SK-N-SH (cell line): ENCODE data around the gene ABCA7. TPM values are rescaled to one million over a fixed set of nuclear protein-coding genes. Genes with fewer than 3 reads are reported as not detected.

Experiments used
- CTCF ChIA-PET: fragments of 300-600, 350-600 bp; formaldehyde crosslinking; extraction: SDS; loops from one replicate; lab custom pipeline; 2021; lab: Yijun Ruan, JAX
- POLR2A ChIA-PET: fragments of 350-600 bp; sonication (Branson Sonifier 250); formaldehyde crosslinking; extraction: SDS; loops from one replicate; lab custom pipeline; 2020; ENCODE audit warnings: antibody characterized with exemption, inconsistent platforms; lab: Yijun Ruan, JAX
- DNase-seq: peaks from one replicate; pipeline ENCODE4 v3.0.0; 2012
- H2AFZ ChIP-seq: fragments of 200-600 bp; sonication (generic); 2 replicates; pipeline ENCODE4 v1.8.1; 2016; ENCODE audit warnings: antibody characterized with exemption, mild to moderate bottlenecking, low read depth
- H3F3A ChIP-seq: fragments of 200-600 bp; sonication (generic); replicated peaks from 2 replicates; pipeline ENCODE3; 2016; ENCODE audit warnings: antibody characterized with exemption, mild to moderate bottlenecking; ENCODE audit not compliant: insufficient read depth
- H3K27ac ChIP-seq, 2 experiments: fragments of 200-500 bp in 1 of 2; fragments of 200-600 bp in 1 of 2; sonication (Bioruptor generic) in 1 of 2; sonication (generic), shearing (Covaris generic) in 1 of 2; 2 replicates each; pipeline versions ENCODE4 v1.5.1 to v1.6.1; 2014 to 2016; ENCODE audit warnings: low read depth in 2 of 2, inconsistent platforms in 1 of 2, low read length in 1 of 2, mild to moderate bottlenecking in 1 of 2, mixed read lengths in 1 of 2
- H3K27me3 ChIP-seq: fragments of 200-600 bp; sonication (generic), shearing (Covaris generic); 2 replicates; pipeline ENCODE4 v1.6.1; 2016; ENCODE audit warnings: mixed run types; ENCODE audit not compliant: insufficient read depth
- H3K36me3 ChIP-seq, 2 experiments: fragments of 200-500 bp in 1 of 2; fragments of 200-600 bp in 1 of 2; sonication (Bioruptor generic) in 1 of 2; sonication (generic) in 1 of 2; replicated peaks in 1 of 2; 2 replicates each; pipeline versions ENCODE3 to v1.5.1; 2014 to 2016; ENCODE audit warnings: low read length in 1 of 2, mild to moderate bottlenecking in 1 of 2; ENCODE audit not compliant: insufficient read depth in 2 of 2, control insufficient read depth in 1 of 2
- H3K4me1 ChIP-seq, 2 experiments: fragments of 200-500 bp in 1 of 2; fragments of 200-600 bp in 1 of 2; sonication (Bioruptor generic) in 1 of 2; sonication (generic), shearing (Covaris generic) in 1 of 2; 2 replicates each; pipeline versions ENCODE4 v1.5.1 to v1.6.1; 2014 to 2016; ENCODE audit warnings: low read depth in 1 of 2, low read length in 1 of 2, mixed run types in 1 of 2; ENCODE audit not compliant: insufficient read depth in 2 of 2, control insufficient read depth in 1 of 2
- H3K4me2 ChIP-seq: fragments of 200-600 bp; sonication (generic), shearing (Covaris generic); 2 replicates; pipeline ENCODE4 v1.6.1; 2017; ENCODE audit warnings: mixed run types
- H3K4me3 ChIP-seq, 2 experiments: fragments of 200-500 bp in 1 of 2; fragments of 200-600 bp in 1 of 2; sonication (Bioruptor generic) in 1 of 2; sonication (generic), shearing (Covaris generic) in 1 of 2; 2 replicates each; pipeline versions ENCODE4 v1.5.1 to v1.8.1; 2014 to 2016; ENCODE audit warnings: low read depth in 2 of 2, inconsistent platforms in 1 of 2, low read length in 1 of 2, mild to moderate bottlenecking in 1 of 2, mixed read lengths in 1 of 2, moderate library complexity in 1 of 2
- H3K79me2 ChIP-seq: fragments of 200-600 bp; sonication (generic); 2 replicates; pipeline ENCODE4 v1.8.1; 2017; ENCODE audit warnings: mild to moderate bottlenecking; ENCODE audit not compliant: insufficient read depth
- H3K9ac ChIP-seq: fragments of 200-600 bp; sonication (generic); 2 replicates; pipeline ENCODE4 v1.6.1; 2017; ENCODE audit warnings: mixed run types
- H3K9me2 ChIP-seq: fragments of 200-600 bp; sonication (generic); 2 replicates; pipeline ENCODE4 v1.6.1; 2017; ENCODE audit warnings: mixed run types
- H3K9me3 ChIP-seq: fragments of 200-600 bp; sonication (generic); 2 replicates; pipeline ENCODE4 v1.6.1; 2017; ENCODE audit warnings: mixed run types, mild to moderate bottlenecking, moderate library complexity
- H4K20me1 ChIP-seq: fragments of 200-600 bp; sonication (generic); 2 replicates; pipeline ENCODE4 v1.6.1; 2017; ENCODE audit warnings: mild to moderate bottlenecking, mixed run types; ENCODE audit not compliant: insufficient read depth
- CTCF ChIP-seq: fragments of 200-600 bp; sonication (generic); IDR thresholded peaks from 2 replicates; pipeline ENCODE4 v1.6.1; 2017; ENCODE audit warnings: antibody characterized with exemption, mild to moderate bottlenecking, moderate library complexity
- ELF1 ChIP-seq: IDR thresholded peaks from 2 replicates; pipeline ENCODE4 v1.4.0; 2012
- FOSL2 ChIP-seq: IDR thresholded peaks from 2 replicates; pipeline ENCODE4 v1.4.0; 2012; ENCODE audit warnings: low read depth, mild to moderate bottlenecking, moderate library complexity, borderline replicate concordance
- GABPA ChIP-seq: IDR thresholded peaks from 2 replicates; pipeline ENCODE4 v1.4.0; 2012; ENCODE audit warnings: low read depth, mild to moderate bottlenecking
- JUND ChIP-seq: IDR thresholded peaks from 2 replicates; pipeline ENCODE4 v1.4.0; 2012
- NFIC ChIP-seq: IDR thresholded peaks from 2 replicates; pipeline ENCODE4 v1.4.0; 2012; ENCODE audit warnings: borderline replicate concordance
- NRF1 ChIP-seq: IDR thresholded peaks from 2 replicates; pipeline ENCODE4 v1.6.1; 2012; ENCODE audit warnings: low read depth, mild to moderate bottlenecking, low read length
- PBX3 ChIP-seq: IDR thresholded peaks from 2 replicates; pipeline ENCODE4; 2012
- POLR2AphosphoS5 ChIP-seq: IDR thresholded peaks from 2 replicates; pipeline ENCODE4 v1.6.1; 2012; ENCODE audit warnings: low read depth, low read length
- RAD21 ChIP-seq: IDR thresholded peaks from 2 replicates; pipeline ENCODE4 v1.6.1; 2012; ENCODE audit warnings: mild to moderate bottlenecking, low read length
- RCOR1 ChIP-seq: fragments of 150-350 bp; IDR thresholded peaks from 2 replicates; pipeline ENCODE4 v1.6.1; 2017; ENCODE audit warnings: antibody characterized with exemption, low read length
- REST ChIP-seq: IDR thresholded peaks from 2 replicates; pipeline ENCODE4 v1.6.1; 2012; ENCODE audit warnings: mild to moderate bottlenecking, low read depth, low read length, moderate library complexity
- SIN3A ChIP-seq: IDR thresholded peaks from 2 replicates; pipeline ENCODE4 v1.6.1; 2012; ENCODE audit warnings: low read depth, mild to moderate bottlenecking, low read length, moderate library complexity, borderline replicate concordance
- SMC3 ChIP-seq: IDR thresholded peaks from 2 replicates; pipeline ENCODE4 v1.6.1; 2012; ENCODE audit warnings: low read depth, low read length, improper control_type of control experiment
- ZBTB33 ChIP-seq: IDR thresholded peaks from 2 replicates; pipeline ENCODE4 v1.4.0; 2012; ENCODE audit warnings: low read depth, borderline replicate concordance
- WGBS: methylation state at CpG from one replicate; pipeline ENCODE4 v1.1.6; 2017; ENCODE audit warnings: low lambda C conversion rate; 5-methylcytosine and 5-hydroxymethylcytosine counted together
- polyA plus RNA-seq, 3 experiments: library from polyadenylated mRNA; depleted of rRNA; stranded (reverse); fragments of >200 nt; gene quantifications; 2 replicates each; pipeline ENCODE4 v1.2.3, GENCODE V29; 2012
- TF ChIP-seq, protein P1 (sequence below): fragments of 150-350 bp; IDR thresholded peaks from 2 replicates; pipeline ENCODE4 v1.6.1; 2017; ENCODE audit warnings: antibody characterized with exemption, low read length, low read depth, borderline replicate concordance

The ABCA7 gene
- polyA plus RNA-seq, 1 of the 3 experiments (the other 2 are of a cell fraction): 7.8 TPM

GRCh38 chr19:1102407-1103131 lies 62.7 kb downstream of the ABCA7 start (continued):
- peak; percentile 64; the same call in 1 of the 2 replicates for TF ChIP-seq ZBTB33
- no peak for TF ChIP-seq GABPA
- peak; percentile 97; the same call in 1 of the 2 replicates for TF ChIP-seq FOSL2
- TF ChIP-seq SIN3A: peak; percentile 33; the same call in 1 of the 2 replicates
- no peak for TF ChIP-seq SMC3
- TF ChIP-seq JUND: peak; percentile 98
- TF ChIP-seq, protein P1, sequence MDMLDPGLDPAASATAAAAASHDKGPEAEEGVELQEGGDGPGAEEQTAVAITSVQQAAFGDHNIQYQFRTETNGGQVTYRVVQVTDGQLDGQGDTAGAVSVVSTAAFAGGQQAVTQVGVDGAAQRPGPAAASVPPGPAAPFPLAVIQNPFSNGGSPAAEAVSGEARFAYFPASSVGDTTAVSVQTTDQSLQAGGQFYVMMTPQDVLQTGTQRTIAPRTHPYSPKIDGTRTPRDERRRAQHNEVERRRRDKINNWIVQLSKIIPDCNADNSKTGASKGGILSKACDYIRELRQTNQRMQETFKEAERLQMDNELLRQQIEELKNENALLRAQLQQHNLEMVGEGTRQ: no peak
- peak; percentile 65 for TF ChIP-seq PBX3

DNA sequence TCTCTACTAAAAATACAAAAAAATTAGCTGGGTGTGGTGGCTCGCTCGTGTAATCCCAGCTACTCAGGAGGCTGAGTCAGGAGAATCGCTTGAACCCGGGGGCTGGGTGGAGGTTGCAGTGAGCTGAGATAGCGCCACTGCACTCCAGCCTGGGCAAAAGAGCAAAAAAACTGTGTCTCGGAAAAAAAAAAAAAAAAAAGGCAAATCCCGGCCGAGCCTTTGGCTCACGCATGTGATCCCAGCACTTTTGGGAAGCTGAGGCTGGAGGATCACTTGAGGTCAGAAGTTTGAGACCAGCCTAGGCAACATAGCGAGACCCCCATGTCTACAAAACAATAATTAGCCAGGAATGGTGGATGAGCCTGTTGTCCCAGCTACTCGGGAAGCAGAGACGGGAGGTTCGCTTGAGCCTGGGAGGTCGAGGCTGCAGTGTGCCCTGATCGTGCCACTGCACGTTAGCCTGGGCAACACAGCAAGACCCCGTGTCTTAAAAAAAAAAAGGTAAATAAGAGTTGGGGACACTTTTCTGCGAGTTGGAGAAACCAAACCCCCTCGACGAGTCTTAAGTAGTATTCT lies 63.3 kb downstream of the ABCA7 start:
- peaks cover 18% of the 10 kb centered on the region; the same call in 1 of the 2 replicates for H3K79me2 ChIP-seq
- 0 out of 4 replicates have a peak overlapping the region, but pooled peaks have one; percentile 5 to 14 for H3K4me3 ChIP-seq
- H4K20me1 ChIP-seq: peaks cover 21% of the 10 kb centered on the region; the same call in 1 of the 2 replicates
- no peak for DNase-seq
- no peak overlapping the region for H2AFZ ChIP-seq
- H3K9ac ChIP-seq: no peak overlapping the region; the same call in 1 of the 2 replicates
- H3K27ac ChIP-seq: peak overlapping the region; percentile 56 to 95
- H3K4me1 ChIP-seq: peaks cover 21 to 22% of the 10 kb centered on the region in 2 experiments; a peak in 3 of 4 replicates
- peaks cover 0 to 24% of the 10 kb centered on the region in 2 experiments for H3K36me3 ChIP-seq
- no peaks in the 10 kb centered on the region for H3K27me3 ChIP-seq
- CTCF ChIA-PET: interaction anchor here (1.1 to 4.4 kb wide), 4 partner anchors 10 to 170 kb away, joined by 3 to 44 read pairs (median 4); partner anchors contain the start of gene ABCA7
- POLR2A ChIA-PET: interaction anchor here (1.3 to 2.6 kb wide), 2 partner anchors 10 to 21 kb away, joined by 4 to 15 read pairs; no protein-coding TSS in a partner anchor
- peak overlapping the region; percentile 59 for H3K4me2 ChIP-seq
- no peaks in the 10 kb centered on the region for H3K9me2 ChIP-seq
- WGBS: 51% methylated on average over 20 of the region's 20 CpGs
- H3F3A ChIP-seq: peaks cover 38% of the 10 kb centered on the region
- no peaks in the 10 kb centered on the region for H3K9me3 ChIP-seq
- TF ChIP-seq RAD21 (no peak), NFIC (no peak), RCOR1 (no peak), POLR2AphosphoS5 (no peak), ZBTB33 (no peak), GABPA (no peak), FOSL2 (no peak), REST (no peak), CTCF (no peak), ELF1 (no peak), NRF1 (no peak)
